ENCODE measurements around the gene KRT12. TPM values are rescaled to one million over a fixed set of nuclear protein-coding genes. Genes with fewer than 3 reads are reported as not detected.

KRT12 gene
- total and polyA plus RNA-seq, 9 of the 15 experiments (the other 6 are each of a cell fraction or from before 2014, with no cell fraction given) = 0.18 to 7.0 (median 2.2) TPM

GRCh38 chr17:40824015-40824832 is 42.8 kb downstream of the KRT12 start:
- Histone ChIP-seq H3K4me2 (ENCODE audit: insufficient read depth, low read length) (no peak overlapping the region), H2AFZ (ENCODE audit: low read depth, low read length) (no peak overlapping the region), H3K36me3 (ENCODE audit: control insufficient read depth, insufficient read depth, low read length) (peaks cover 16% of the 10 kb centered on the region; the same call in 2 of the 3 replicates), H3K27ac (ENCODE audit: extremely low read depth, low read depth, low read length) (no peak overlapping the region), H3K9ac (ENCODE audit: insufficient read depth in 1 of 2, low read depth in 2 of 2, low read length in 2 of 2) (no peak overlapping the region), H4K20me1 (replicated peaks; ENCODE audit: control insufficient read depth, insufficient read depth, low read length) (no peaks in the 10 kb centered on the region), H3K79me2 (ENCODE audit: control insufficient read depth, insufficient read depth, low read length) (peaks cover 78% of the 10 kb centered on the region), H3K4me1 (replicated peaks in 1 of 2; ENCODE audit: control insufficient read depth in 2 of 2, insufficient read depth in 2 of 2, low read length in 2 of 2) (peaks cover 31 to 60% of the 10 kb centered on the region in 2 experiments), H3K9me3 (replicated peaks; ENCODE audit: control insufficient read depth, insufficient read depth, low read depth, low read length) (no peaks in the 10 kb centered on the region), H3K4me3 (no peak overlapping the region), H3K9me1 (ENCODE audit: control insufficient read depth, insufficient read depth, low read length) (no peaks in the 10 kb centered on the region), H3K27me3 (ENCODE audit: control insufficient read depth in 2 of 2, insufficient read depth in 2 of 2, low read length in 2 of 2) (no peaks in the 10 kb centered on the region)
- in situ Hi-C loops (cut with MboI) (no loop called here), intact Hi-C loops (cut with micrococcal nuclease) (no loop called here)
- BruUV-seq (replicated peaks) = no TSS peak
- ATAC-seq (no peak), DNase-seq (ENCODE audit: extremely low read depth in 1 of 4, low spot score in 3 of 4) (no peak), FAIRE-seq (no peak)
- CTCF ChIA-PET (ENCODE audit: low intra/inter-chr PET ratio) = no interaction called here
- POLR2A ChIA-PET = no interaction called here
- 69% methylated on average over 1 of the region's 1 CpG for WGBS (ENCODE audit: insufficient coverage, low coverage, missing lambda C conversion rate)
- no peak for TF ChIP-seq RNF219 (CRISPR knock-in tag; IDR thresholded peaks at IDR 0.05)
- no peak for TF ChIP-seq E2F5 (CRISPR knock-in tag; IDR thresholded peaks at IDR 0.05)
- TF ChIP-seq HMBOX1 (IDR thresholded peaks at IDR 0.05) = peak; percentile 45; the same call in 1 of the 2 replicates
